GM21825 (cell line): ENCODE results near the gene GAGE12C.
"Not testable (repeated sequence)": the region's sequence is repeated elsewhere in the genome, so short reads cannot be mapped to it uniquely, and the experiment has no call there.

Experiments used
- ATAC-seq: cut with Tn5 transposase; IDR thresholded peaks from one replicate; pipeline ENCODE4 v1.9.1; 2021; ENCODE audit warnings: mild to moderate bottlenecking, moderate library complexity; ENCODE audit not compliant: unreplicated experiment

GAGE12C gene

GRCh38 chrX:49531877-49532276 is at the start of gene GAGE12C:
Gene GAGE12C (plus strand): TSS chrX:49532177. CDS start chrX:49533332, 1,155 bp downstream.
- not testable (repeated sequence) for ATAC-seq

DNA sequence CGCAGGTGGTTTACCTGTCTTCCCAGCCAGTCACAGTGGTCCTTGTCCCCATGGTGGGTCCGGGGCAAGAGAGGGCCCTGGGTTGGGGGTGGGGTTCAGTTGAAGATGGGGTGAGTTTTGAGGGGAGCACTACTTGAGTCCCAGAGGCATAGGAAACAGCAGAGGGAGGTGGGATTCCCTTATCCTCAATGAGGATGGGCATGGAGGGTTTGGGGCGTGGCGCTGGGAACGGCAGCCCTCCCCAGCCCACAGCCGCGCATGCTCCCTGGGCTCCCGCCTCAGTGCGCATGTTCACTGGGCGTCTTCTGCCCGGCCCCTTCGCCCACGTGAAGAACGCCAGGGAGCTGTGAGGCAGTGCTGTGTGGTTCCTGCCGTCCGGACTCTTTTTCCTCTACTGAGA is 9.5 kb downstream of the GAGE12C start, which contains the start of gene GAGE12D:
TSS of gene GAGE12D (plus strand) at position 301 of the 400 bp plus-strand sequence. CDS start 1,155 bp downstream, outside the sequence.
- not testable (repeated sequence) for ATAC-seq

- not testable (repeated sequence) for ATAC-seq
Measured at GRCh38 chrX:49550989-49551388, 19.0 kb downstream of the GAGE12C start, which contains the start of gene GAGE12E. Gene GAGE12E (plus strand): TSS chrX:49551289. CDS start chrX:49552444, 1,155 bp downstream.

DNA sequence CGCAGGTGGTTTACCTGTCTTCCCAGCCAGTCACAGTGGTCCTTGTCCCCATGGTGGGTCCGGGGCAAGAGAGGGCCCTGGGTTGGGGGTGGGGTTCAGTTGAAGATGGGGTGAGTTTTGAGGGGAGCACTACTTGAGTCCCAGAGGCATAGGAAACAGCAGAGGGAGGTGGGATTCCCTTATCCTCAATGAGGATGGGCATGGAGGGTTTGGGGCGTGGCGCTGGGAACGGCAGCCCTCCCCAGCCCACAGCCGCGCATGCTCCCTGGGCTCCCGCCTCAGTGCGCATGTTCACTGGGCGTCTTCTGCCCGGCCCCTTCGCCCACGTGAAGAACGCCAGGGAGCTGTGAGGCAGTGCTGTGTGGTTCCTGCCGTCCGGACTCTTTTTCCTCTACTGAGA is 28.6 kb downstream of the GAGE12C start, which contains the start of gene GAGE12F:
TSS of gene GAGE12F (plus strand) at position 301 of the 400 bp plus-strand sequence. CDS start 1,155 bp downstream, outside the sequence.
- ATAC-seq, result not testable (repeated sequence)

- ATAC-seq, result not testable (repeated sequence)
Measured at GRCh38 chrX:49568728-49569127, 36.8 kb downstream of the GAGE12C start.

GRCh38 chrX:49569152-49569551 is 37.2 kb downstream of the GAGE12C start:
- not testable (repeated sequence) for ATAC-seq

DNA sequence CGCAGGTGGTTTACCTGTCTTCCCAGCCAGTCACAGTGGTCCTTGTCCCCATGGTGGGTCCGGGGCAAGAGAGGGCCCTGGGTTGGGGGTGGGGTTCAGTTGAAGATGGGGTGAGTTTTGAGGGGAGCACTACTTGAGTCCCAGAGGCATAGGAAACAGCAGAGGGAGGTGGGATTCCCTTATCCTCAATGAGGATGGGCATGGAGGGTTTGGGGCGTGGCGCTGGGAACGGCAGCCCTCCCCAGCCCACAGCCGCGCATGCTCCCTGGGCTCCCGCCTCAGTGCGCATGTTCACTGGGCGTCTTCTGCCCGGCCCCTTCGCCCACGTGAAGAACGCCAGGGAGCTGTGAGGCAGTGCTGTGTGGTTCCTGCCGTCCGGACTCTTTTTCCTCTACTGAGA is 38.1 kb downstream of the GAGE12C start, which contains the start of gene GAGE12G:
TSS of gene GAGE12G (plus strand) at position 301 of the 400 bp plus-strand sequence. CDS start 1,155 bp downstream, outside the sequence.
- not testable (repeated sequence) for ATAC-seq

DNA sequence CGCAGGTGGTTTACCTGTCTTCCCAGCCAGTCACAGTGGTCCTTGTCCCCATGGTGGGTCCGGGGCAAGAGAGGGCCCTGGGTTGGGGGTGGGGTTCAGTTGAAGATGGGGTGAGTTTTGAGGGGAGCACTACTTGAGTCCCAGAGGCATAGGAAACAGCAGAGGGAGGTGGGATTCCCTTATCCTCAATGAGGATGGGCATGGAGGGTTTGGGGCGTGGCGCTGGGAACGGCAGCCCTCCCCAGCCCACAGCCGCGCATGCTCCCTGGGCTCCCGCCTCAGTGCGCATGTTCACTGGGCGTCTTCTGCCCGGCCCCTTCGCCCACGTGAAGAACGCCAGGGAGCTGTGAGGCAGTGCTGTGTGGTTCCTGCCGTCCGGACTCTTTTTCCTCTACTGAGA is 47.7 kb downstream of the GAGE12C start, which contains the start of gene GAGE12H:
TSS of gene GAGE12H (plus strand) at position 301 of the 400 bp plus-strand sequence. CDS start 1,155 bp downstream, outside the sequence.
- not testable (repeated sequence) for ATAC-seq
